HCEC 1CT (cell line): ENCODE results near the gene KSR2.

Experiments used
- DNase-seq: peaks from one replicate; pipeline ENCODE4 v3.0.0-alpha.2; 2017

KSR2 gene

GRCh38 chr12:117484901-117485300, 483.9 kb downstream of the KSR2 start:
- DNase-seq, result no peak

- DNase-seq, result no peak
Observed at GRCh38 chr12:117483501-117483900, 485.3 kb downstream of the KSR2 start.

DNA sequence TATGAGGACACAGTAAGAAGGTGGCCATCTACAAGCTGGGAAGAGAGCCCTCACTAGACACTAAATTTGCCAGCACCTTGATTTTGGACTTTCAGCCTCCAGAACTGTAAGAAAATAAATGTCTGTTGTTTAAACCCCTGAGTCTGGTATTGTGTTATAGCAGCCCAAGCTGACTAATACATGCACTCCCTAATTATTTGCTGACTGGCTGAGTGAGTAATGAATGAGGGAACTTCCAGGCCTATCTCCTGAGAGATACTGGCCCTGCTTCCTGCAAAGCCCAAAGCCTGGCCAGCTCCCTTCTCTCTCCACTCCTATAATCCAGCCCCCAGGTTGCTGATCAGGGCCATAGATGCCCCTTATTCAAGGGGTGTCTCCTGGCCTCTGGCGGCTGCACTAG, 487.3 kb downstream of the KSR2 start:
- DNase-seq, result no peak

DNA sequence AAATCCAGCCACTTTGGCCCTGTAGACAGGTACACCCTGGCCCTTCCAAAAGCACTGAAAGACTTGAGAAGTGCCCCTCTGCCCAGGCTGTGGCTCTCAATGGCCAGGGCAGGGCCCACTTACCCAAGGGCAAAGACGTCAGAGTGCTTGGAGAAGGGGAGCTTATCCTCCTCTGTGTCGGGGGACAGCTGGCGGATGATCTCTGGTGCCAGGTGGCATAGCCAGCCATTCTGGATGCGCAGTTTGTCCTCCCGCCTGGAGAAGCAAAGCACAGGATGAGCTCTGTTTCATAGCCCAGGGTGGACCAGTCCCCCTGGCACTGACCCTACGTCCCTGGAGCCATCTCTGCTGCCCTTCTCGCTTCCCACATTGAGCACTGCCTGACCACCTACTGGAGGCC, 492.4 kb downstream of the KSR2 start:
- no peak for DNase-seq

DNA sequence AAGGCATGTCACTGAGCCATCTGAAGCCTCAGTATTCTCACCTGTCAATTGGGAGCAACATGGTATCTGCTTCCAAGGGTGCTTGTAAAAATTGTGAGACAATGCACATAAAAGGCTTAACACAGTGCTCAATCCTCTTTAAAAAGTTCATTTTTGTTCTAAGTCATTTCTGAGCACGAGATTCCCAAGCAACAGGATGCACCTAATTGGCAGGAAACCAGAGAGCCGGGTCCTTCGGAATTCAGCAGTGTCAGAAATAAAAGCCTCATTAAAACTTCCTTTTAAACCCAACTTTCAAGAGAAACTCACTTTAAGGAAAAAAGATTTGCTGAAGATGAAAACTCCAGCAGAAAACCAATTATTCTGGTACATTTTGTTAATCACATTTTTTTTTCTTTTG, 494.9 kb downstream of the KSR2 start:
- DNase-seq, result no peak

GRCh38 chr12:117472983-117473382, 495.8 kb downstream of the KSR2 start:
- no peak for DNase-seq

DNA sequence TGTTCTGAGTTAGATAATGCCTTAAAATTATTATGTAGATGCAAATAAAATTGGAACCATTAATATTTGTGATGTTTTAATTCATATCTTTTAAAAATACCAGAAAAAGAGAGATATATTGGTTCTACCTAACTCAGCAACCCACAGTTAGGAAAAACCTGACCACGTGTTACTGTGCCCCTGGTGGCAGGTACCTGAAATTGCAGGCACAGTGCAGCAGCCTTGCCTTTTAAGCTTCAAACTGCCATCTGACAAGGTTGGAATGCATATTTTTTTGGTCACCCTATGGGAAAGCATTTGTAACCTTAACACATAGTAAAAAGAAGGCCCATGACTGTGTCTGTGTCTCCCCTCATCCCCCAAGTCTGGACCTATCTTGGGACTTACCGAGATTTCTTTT, 498.0 kb downstream of the KSR2 start:
- DNase-seq, result no peak

DNA sequence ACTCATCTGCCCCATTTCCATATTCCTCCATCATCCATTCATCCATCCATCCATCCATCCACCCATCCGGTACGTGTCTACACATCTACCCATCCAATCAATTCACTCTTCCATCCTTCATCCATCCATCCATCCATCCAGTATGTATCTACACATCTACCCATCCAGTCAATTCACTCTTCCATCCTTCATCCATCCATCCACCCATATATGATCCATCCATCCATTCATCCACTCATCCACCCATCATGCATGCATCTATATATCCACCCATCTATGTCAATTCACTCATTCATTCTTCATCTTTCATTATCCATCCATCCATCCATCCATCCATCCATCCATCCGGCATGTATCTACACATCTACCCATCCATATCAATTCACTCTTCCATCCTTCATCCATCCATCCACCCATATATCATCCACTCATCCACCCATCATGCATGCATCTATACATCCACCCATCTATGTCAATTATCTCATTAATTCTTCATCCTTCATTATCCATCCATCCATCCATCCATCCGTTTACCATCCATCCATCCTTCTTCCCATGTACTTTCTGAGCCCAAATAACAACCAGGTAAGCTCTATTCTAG, 498.8 kb downstream of the KSR2 start:
- no peak for DNase-seq

GRCh38 chr12:117468016-117468415, 500.8 kb downstream of the KSR2 start:
- no peak for DNase-seq

DNA sequence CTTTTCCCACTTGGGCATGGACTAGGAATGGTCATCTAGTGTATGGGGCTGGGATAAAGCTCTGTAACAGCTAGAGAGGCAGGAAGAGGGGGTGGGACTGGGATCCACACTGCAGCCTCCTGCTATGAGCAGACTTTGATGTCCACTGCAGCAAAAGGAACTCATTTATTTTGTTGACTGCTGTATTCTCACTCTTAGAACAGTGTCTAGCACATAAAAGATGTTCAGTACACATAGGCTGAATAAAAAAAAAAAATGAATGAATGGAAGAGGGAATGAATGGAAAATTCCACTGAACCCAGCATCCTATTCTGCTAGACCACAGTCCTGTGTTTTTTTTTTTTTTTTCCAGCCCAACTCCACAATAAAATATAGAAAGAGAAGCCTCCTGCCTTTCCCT, 501.2 kb downstream of the KSR2 start:
- DNase-seq, result no peak

GRCh38 chr12:117466677-117467362, 502.0 kb downstream of the KSR2 start:
- no peak for DNase-seq

- DNase-seq, result no peak
Observed at GRCh38 chr12:117461732-117462131, 507.1 kb downstream of the KSR2 start.

DNA sequence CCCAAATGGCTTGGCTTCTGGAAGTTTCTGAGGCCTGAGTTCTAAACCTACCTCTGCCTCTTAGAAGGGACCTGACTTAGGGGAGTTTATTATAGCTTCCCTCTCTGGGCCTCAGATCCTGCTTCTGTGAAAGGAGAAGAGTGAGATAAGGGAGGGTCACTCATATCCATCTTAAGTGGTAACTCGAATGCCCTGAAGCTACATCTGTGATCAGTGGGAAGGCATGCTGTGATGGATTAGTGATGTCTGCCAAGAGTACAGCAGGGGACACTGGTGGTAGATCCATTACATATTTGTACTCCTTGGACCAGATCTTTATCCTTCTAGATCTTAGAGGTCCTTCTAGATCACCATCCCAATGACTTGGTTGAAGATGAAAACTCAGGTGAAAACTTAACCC, 509.6 kb downstream of the KSR2 start:
- DNase-seq, result no peak

- no peak for DNase-seq
Observed at GRCh38 chr12:117457189-117457588, 511.6 kb downstream of the KSR2 start.

DNA sequence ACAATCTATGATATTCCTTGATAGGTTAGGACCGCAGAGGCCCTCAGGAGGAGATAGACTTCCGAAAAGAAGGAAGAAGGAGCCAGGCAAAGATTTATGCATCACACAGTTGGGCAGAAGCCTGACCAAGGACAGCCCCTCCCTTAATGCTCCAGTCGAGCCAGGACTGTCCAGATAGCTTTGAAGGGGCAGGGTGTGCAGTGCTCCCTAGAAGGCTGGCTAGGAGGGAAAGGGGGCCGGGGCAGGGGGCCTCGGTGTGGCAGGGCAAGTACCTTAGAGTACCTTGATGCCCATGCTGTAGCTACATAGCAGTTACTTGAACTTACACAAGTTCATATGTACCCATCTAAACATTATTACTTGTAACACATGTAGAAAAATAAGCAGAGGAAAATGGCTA, 512.7 kb downstream of the KSR2 start:
- no peak for DNase-seq

DNA sequence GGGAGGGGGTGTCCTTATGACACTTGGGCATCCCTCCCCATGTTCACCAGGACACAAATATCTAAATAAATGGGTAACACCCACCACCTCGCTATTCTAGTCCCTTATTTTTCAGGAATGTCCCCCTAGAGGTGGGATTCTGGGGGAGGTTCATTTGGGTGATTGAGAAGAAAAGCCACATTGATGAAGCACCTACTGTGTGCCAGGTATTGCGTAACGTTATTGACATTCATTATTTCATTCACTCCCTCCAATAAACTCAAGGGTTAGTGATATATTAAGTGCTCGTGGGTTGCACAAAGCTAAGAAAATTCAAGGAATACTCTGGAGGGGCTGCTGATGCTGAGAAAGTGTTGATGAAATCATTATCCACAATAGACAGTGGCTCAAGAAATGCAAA, 514.8 kb downstream of the KSR2 start:
- no peak for DNase-seq

- DNase-seq, result no peak
Observed at GRCh38 chr12:117452112-117452511, 516.7 kb downstream of the KSR2 start.

DNA sequence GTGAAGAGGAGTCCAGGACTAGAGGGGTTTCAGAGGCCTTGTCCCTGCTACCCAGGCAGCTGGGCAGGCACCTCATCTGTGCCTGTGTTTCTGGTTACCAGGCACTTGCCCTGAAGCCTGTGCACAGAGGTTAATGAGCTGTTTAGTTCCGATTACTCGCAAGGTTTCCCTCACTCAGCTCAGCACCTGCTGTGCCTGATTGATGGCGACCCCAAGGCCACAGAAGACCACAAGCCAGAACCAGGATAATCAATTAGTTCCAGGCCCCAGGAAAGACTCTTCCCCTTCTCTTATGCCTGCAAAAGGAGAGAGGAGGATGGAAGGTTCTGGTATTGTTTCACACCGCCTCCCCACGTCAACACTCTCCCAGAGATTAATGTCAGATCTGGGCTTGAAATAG, 518.6 kb downstream of the KSR2 start:
- no peak for DNase-seq

DNA sequence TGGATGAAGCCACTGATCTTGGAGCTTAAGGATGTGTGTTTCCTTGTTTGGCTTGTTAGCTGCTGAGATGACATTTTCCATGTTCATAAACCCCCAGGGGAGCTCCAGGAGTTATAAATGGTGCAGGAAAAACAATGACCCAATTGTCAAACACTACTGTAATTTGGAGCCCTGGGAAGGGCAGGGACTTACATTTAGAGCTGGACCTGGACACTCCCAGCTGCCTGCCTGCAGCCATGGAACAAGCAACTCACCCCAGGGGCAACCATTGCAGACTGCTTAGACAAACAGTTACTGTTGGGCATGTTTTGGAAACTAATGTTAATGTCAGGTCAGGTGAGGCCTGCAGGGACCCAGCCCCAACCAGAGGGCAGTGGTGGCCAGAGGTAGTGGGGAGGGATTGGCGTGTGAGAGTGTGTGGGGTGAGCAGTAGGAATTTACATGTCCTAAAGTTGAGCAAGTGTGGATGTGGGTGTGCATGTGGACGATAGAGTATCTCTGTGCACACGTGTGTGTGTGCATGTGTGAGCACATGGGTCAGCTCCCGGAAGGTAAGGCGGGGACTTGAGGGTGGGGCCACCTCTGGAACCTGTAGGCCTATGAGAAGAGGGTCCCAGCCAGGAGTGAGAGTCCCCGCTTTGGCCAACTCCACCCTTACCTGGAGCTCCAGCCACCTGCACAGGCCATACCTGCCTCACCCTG, 521.0 kb downstream of the KSR2 start:
- DNase-seq, result no peak

GRCh38 chr12:117444781-117445180, 524.0 kb downstream of the KSR2 start:
- no peak for DNase-seq

DNA sequence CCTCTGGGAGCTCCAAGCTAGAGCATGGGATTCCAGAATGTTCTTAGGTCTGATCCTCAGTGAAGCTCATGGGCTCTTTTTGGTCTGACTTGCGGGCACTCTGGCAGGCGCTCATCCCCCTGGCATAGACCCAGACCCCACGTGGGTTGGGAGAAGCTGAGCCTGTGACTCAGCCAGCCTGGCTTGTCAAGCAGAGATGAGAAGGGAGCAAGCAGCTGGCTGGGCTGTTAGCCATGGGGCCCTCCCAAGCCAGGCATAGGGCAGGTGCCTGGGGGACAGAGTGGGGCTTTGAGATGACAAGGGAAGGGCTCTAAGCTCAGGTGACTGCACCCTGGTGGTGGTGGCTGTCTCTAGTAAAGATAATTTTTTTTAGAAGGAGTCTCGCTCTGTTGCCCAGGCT, 527.0 kb downstream of the KSR2 start:
- no peak for DNase-seq

DNA sequence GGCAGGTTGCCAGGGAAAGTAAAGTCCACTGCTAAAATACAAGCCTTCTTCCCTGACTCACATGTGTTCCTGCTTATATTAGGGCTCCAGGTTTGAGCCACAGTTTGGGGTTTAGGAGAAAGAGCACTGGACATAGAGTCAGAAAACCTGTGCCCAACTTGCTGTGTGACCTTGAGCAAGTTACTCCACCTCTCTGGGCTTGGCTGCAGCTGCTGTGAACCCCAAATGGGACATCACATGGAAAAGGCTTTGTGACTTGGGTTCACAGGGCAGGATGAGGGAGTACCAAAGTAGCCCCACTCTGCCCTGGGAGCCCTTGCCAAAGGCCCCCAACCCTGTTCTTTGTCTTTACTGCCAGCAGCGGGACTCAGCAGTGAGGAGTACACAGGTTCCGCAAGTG, 528.4 kb downstream of the KSR2 start:
- no peak for DNase-seq

DNA sequence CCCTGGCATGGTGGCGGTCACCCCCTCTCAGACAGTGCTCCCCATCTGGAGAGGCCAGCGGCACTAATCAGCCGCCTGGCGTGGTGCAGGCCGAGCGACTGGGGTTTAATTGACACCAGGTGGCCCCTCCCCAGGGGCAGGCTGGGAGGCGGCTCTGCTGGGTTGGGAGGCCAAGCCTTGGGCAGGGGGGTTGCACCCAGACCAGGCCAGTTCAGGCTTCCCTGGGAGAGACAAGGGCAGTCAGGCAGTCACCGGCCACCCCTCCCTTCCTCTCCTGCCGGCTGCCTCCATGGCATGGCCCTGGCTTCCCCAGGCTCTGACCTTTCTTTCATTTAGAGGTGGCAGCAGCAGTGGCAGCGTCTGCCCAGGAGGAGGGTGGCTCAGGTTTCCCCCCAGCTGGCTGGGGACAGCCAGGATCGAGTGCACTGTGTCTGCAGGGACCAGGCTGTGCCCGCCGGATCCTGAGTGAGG, 529.2 kb downstream of the KSR2 start:
- no peak for DNase-seq

- DNase-seq, result no peak
Observed at GRCh38 chr12:117438809-117439208, 530.0 kb downstream of the KSR2 start.
